ENCODE measurements around the gene TMEM63C.

- no peak for TF ChIP-seq POLR2A (IDR thresholded peaks at IDR 0.05)
- no peak for TF ChIP-seq CTCF (IDR thresholded peaks at IDR 0.05)
These were observed 20.6 kb upstream of the TMEM63C start for GRCh38 chr14:77161011-77161410.

Measured in thyroid gland (tissue), 4 donors.